ENCODE results near the gene REC114. TPM values are rescaled to one million over a fixed set of nuclear protein-coding genes. Genes with fewer than 3 reads are reported as not detected.

Gene REC114
- total and polyA plus RNA-seq, 2 of the 8 experiments (the other 6 are each of a cell fraction or from before 2014, with no cell fraction given): 0.12 TPM; not detected in 1

GRCh38 chr15:73476704-73477216 is 33.8 kb downstream of the REC114 start:
- Histone ChIP-seq H3K36me3 (ENCODE audit: control insufficient read depth in 2 of 4, insufficient read depth in 4 of 4, low read length in 3 of 4) (no peaks in the 10 kb centered on the region), H3K9me3 (ENCODE audit: insufficient read depth in 2 of 2, low read depth in 1 of 2, low read length in 1 of 2) (no peaks in the 10 kb centered on the region), H3K18ac (ENCODE audit: extremely low read depth, low read length) (no peak overlapping the region), H3K4me1 (replicated peaks in 1 of 4; ENCODE audit: control insufficient read depth in 3 of 4, insufficient read depth in 4 of 4, low read length in 3 of 4) (no peaks in the 10 kb centered on the region), H3K79me2 (ENCODE audit: control insufficient read depth in 1 of 2, insufficient read depth in 2 of 2, low read length in 2 of 2) (no peaks in the 10 kb centered on the region), H3K23ac (ENCODE audit: insufficient read length) (no peak overlapping the region), H3K4me2 (ENCODE audit: insufficient read depth in 1 of 2, low read depth in 2 of 2, low read length in 2 of 2) (no peak overlapping the region), H2BK5ac (ENCODE audit: low read depth, low read length) (no peak overlapping the region), H3K4me3 (ENCODE audit: extremely low read depth in 1 of 4, insufficient read depth in 2 of 4, low read depth in 3 of 4, low read length in 4 of 4) (no peak overlapping the region), H4K5ac (ENCODE audit: insufficient read length, low read depth, low read length) (no peak overlapping the region), H3K4ac (replicated peaks; ENCODE audit: insufficient read length, low read depth, low read length) (no peak overlapping the region), H2BK15ac (ENCODE audit: low read length) (no peak overlapping the region), H2AFZ (ENCODE audit: low read length) (no peak overlapping the region), H3K79me1 (ENCODE audit: low read depth, low read length) (no peaks in the 10 kb centered on the region), H3K23me2 (ENCODE audit: low read depth, low read length) (no peaks in the 10 kb centered on the region), H2BK120ac (replicated peaks; ENCODE audit: low read depth, low read length) (no peak overlapping the region), H4K91ac (replicated peaks; ENCODE audit: insufficient read length, low read length) (no peak overlapping the region), H3K27me3 (replicated peaks in 1 of 4; ENCODE audit: control insufficient read depth in 3 of 4, extremely low read depth in 1 of 4, insufficient read depth in 3 of 4, low read length in 3 of 4) (no peaks in the 10 kb centered on the region), H4K20me1 (replicated peaks in 1 of 2; ENCODE audit: control insufficient read depth in 1 of 2, insufficient read depth in 2 of 2, low read length in 2 of 2) (no peaks in the 10 kb centered on the region), H2BK12ac (ENCODE audit: low read depth, low read length) (no peak overlapping the region), H3K14ac (ENCODE audit: insufficient read length) (no peak overlapping the region), H3K56ac (replicated peaks; ENCODE audit: insufficient read length, low read depth, low read length) (no peak overlapping the region), H2BK20ac (ENCODE audit: low read length) (no peak overlapping the region), H3K9ac (replicated peaks in 1 of 4; ENCODE audit: extremely low read depth in 1 of 4, low read depth in 3 of 4, low read length in 3 of 4) (no peak overlapping the region), H4K8ac (ENCODE audit: extremely low read depth, insufficient read depth, low read length) (no peak overlapping the region), H2AK5ac (ENCODE audit: low read depth, low read length) (no peak overlapping the region), H3K27ac (ENCODE audit: low read depth, low read length) (no peak overlapping the region)
- 90% methylated on average over 7 of the region's 7 CpGs; no CpG with 5 or more reads in 1 of the 2 experiments for WGBS, 2 experiments (ENCODE audit: extremely low coverage in 1 of 2, insufficient coverage in 1 of 2, insufficient read length in 1 of 2, insufficient replicate concordance in 2 of 2, low coverage in 1 of 2, low lambda C conversion rate in 2 of 2, missing lambda C conversion rate in 1 of 2)
- FAIRE-seq (no peak), DNase-seq (ENCODE audit: low read depth in 1 of 2, low spot score in 2 of 2) (no peak)
- CTCF ChIA-PET (ENCODE audit: partially characterized antibody): interaction anchor here (1.3 to 1.6 kb wide), 2 partner anchors 13 to 171 kb away, joined by 5 to 7 read pairs; no protein-coding TSS in a partner anchor
- POLR2A ChIA-PET (ENCODE audit: partially characterized antibody): no interaction called here
- TF ChIP-seq RBBP5 (IDR thresholded peaks at IDR 0.05; ENCODE audit: borderline replicate concordance, low read depth, low read length) (no peak), EZH2 (IDR thresholded peaks at IDR 0.05; ENCODE audit: low read depth, low read length, severe bottlenecking) (no peak)
- TF ChIP-seq, protein P1, sequence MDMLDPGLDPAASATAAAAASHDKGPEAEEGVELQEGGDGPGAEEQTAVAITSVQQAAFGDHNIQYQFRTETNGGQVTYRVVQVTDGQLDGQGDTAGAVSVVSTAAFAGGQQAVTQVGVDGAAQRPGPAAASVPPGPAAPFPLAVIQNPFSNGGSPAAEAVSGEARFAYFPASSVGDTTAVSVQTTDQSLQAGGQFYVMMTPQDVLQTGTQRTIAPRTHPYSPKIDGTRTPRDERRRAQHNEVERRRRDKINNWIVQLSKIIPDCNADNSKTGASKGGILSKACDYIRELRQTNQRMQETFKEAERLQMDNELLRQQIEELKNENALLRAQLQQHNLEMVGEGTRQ (IDR thresholded peaks at IDR 0.05; ENCODE audit: low read length): no peak
